Panc1 (cell line): ENCODE measurements around the gene ADGRE1.

Experiments used
- CTCF ChIP-seq: fragments of 450-650 bp; IDR thresholded peaks from 2 replicates; pipeline ENCODE4 v1.5.1; 2017; ENCODE audit warnings: mild to moderate bottlenecking
- POLR2AphosphoS5 ChIP-seq: IDR thresholded peaks from 2 replicates; pipeline ENCODE4 v1.6.1; 2012; ENCODE audit warnings: mild to moderate bottlenecking, low read depth, low read length, moderate library complexity
- REST ChIP-seq, 2 experiments: IDR thresholded peaks; 2 replicates each; pipeline ENCODE4 v1.6.1; 2011 to 2012; ENCODE audit warnings: low read depth in 2 of 2, control low read depth in 1 of 2, low read length in 1 of 2, mild to moderate bottlenecking in 1 of 2, moderate library complexity in 1 of 2; ENCODE audit not compliant: insufficient read depth in 1 of 2
- SIN3A ChIP-seq: IDR thresholded peaks from 2 replicates; pipeline ENCODE4 v1.6.1; 2012; ENCODE audit warnings: low read depth, mild to moderate bottlenecking, low read length, moderate library complexity, borderline replicate concordance; ENCODE audit not compliant: insufficient read depth
- TCF7L2 ChIP-seq: IDR thresholded peaks from 2 replicates; pipeline ENCODE4 v1.6.1; 2011; ENCODE audit warnings: mild to moderate bottlenecking, low read depth, low read length, inconsistent platforms

DNA sequence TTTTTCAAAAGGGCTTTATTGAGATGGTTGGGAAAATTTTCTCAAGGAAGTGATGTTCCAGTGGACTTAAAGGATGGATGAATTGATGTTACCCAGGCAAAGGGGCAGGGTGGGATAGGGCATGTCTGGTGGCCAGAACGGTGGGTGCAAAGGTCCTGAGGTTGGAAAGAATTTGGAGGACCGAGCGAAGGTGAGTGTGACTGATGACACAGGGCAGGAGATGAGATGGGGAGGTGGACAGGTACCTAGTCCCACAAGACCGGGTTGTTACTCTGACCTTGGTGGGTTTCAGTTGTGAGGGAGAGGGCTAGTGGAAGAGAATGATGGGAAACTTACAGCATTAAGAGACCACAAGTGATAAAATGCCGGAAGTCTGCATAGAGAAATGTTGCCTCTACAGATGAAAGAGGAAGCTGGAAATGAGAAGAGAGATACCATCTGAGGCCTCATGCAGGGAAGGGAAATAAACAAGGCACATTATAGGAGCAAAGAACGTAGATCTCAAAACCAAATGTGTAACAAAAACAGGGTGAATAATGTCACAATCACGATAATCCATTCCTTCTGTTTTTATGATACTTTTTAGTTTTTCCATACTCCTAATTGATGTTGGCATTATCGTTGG lies 4.5 kb downstream of the ADGRE1 start:
- TF ChIP-seq CTCF (no peak), POLR2AphosphoS5 (no peak), TCF7L2 (no peak), REST (IDR thresholded peaks at IDR 0.05; ENCODE audit: insufficient read depth in 1 of 2, low read depth in 2 of 2, low read length in 1 of 2) (no peak), SIN3A (no peak)
